Activated T-cell treated with anti-CD3 and anti-CD28 coated beads for 24 hours (primary cell): ENCODE data around the gene CLCNKA.
"Not testable (repeated sequence)": the region's sequence is repeated elsewhere in the genome, so short reads cannot be mapped to it uniquely, and the experiment has no call there.

Experiments
- DNase-seq: peaks from one replicate; pipeline ENCODE4 v3.0.0-alpha.2; 2020; ENCODE audit warnings: low read depth

CLCNKA gene

GRCh38 chr1:16042096-16042495, 20.3 kb downstream of the CLCNKA start:
- no peak for DNase-seq

- not testable (repeated sequence) for DNase-seq
These were observed 20.8 kb downstream of the CLCNKA start for GRCh38 chr1:16042654-16043053.

- no peak for DNase-seq
These were observed 21.7 kb downstream of the CLCNKA start, which contains the start of gene CLCNKB for GRCh38 chr1:16043521-16043920. CLCNKB (plus strand) TSS chr1:16043782; CDS start chr1:16044493, 711 bp downstream.

- DNase-seq: no peak
These were observed 22.1 kb downstream of the CLCNKA start for GRCh38 chr1:16043950-16044349.

- no peak for DNase-seq
These were observed 25.0 kb downstream of the CLCNKA start for GRCh38 chr1:16046842-16047241.

- no peak for DNase-seq
These were observed 26.1 kb downstream of the CLCNKA start for GRCh38 chr1:16047791-16048475.

GRCh38 chr1:16048573-16049189, 26.8 kb downstream of the CLCNKA start:
- peak; percentile 28 for DNase-seq

GRCh38 chr1:16050328-16050727, 28.5 kb downstream of the CLCNKA start:
- DNase-seq: no peak

GRCh38 chr1:16051039-16051438, 29.2 kb downstream of the CLCNKA start:
- DNase-seq: no peak

- DNase-seq: not testable (repeated sequence)
These were observed 30.1 kb downstream of the CLCNKA start for GRCh38 chr1:16051949-16052348.

GRCh38 chr1:16053781-16054502, 32.1 kb downstream of the CLCNKA start:
- no peak for DNase-seq

- DNase-seq: no peak
These were observed 33.0 kb downstream of the CLCNKA start for GRCh38 chr1:16054598-16055540.

DNA sequence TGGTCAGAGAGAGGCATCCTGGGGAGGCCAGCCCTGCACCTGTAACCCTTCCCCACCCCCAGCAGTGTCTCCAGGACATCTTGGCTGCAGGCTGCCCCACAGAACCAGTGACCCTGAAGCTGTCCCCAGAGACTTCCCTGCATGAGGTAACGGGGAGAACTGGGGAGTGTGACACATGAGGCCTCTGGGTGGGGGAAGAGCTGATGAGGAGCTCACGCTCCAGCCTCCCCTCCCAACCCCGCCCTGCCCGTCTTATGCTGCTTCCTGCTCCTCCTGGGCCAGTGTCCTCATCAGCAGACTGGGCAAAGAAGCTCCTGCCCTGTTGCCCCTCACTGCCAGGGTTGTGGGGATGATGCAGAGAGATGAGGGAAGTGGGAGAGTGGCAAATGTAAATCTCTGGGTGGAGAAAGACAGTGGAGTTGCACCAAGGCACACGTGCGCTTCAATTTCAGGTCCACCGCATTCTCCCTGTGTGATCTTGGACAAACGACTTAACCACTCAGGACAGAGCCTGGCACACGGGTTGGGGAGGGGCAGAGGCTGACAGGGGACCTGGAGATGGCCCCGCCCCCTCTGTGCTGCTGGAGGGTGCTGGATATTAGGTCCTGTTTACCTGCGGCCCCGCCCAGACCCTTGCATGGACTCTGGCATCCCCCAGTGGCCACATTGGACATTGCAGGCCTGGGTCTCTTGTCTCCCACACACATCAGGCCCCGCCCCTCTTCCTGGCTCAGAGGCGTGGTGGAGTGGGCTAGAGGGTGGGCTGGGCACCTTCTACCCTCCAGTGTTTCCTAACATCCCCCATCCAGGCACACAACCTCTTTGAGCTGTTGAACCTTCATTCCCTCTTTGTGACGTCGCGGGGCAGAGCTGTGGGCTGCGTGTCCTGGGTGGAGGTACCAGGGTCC, 34.0 kb downstream of the CLCNKA start:
- peak; percentile 80 for DNase-seq

- not testable (repeated sequence) for DNase-seq
These were observed 34.7 kb downstream of the CLCNKA start for GRCh38 chr1:16056521-16056912.

DNA sequence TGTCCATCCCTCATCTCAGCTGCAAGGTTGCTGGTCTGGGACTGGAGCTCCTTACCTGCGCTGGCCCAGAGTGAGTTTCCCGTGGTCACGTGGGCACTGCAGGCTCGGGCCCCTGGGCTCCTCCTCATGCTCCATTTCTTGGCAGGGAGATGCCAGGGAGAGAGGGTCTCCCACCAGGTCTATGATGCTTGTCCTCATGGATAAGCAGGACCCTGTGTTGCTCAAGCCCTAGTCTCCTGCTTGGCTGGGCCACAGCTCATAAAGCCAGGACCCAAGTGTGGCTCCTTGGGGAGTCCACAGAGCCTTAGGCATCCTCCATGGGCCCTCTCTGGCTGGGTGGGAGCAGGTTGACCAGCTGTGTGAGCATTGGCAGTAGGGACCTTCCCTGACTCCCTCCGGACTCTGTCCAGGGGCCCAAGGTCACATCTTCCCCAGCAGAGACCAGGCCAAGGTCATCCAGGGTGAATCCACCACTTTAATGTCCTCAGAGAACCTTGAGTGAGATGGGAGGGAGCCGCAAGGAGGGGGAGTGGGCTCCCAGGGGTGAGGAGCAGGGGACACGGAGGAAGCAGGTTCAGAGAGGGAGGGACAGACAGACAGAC, 35.6 kb downstream of the CLCNKA start:
- DNase-seq: not testable (repeated sequence)

DNA sequence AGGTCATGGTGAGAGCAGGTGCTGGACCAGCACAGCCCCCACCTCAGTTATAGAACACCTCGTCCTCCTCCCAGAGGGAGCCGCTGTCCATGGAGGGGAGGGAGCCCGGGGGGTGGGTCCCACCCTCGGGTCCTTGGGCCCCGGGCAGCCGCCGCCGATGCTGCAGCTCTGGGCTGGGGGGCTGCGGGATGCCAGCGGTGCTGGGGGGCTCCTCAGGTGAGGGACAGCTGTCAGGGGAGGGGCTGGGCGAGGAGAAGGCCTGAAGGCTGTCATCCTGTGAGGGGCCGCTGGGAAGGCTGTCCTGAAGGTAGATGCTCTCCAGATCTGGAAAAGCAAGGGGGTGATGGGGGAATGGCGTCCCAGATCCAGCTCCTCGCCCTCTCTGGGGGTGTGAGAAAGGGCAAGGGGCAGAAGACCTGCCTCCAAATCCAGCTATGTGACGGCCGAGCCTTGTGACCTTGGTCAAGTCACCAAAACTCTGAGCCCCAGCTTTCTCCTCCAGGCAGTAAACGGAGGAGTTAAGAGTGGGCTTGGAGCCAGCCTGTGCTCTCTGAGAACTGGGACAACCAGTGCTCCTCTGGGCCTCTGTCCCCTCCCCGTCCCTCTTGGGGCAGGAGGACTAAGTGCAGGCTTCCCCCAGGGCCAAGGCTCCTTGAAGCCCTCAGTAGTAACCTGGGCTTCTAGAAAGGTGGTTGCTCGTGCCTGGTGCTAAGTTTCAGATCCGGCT, 36.7 kb downstream of the CLCNKA start:
- not testable (repeated sequence) for DNase-seq

DNA sequence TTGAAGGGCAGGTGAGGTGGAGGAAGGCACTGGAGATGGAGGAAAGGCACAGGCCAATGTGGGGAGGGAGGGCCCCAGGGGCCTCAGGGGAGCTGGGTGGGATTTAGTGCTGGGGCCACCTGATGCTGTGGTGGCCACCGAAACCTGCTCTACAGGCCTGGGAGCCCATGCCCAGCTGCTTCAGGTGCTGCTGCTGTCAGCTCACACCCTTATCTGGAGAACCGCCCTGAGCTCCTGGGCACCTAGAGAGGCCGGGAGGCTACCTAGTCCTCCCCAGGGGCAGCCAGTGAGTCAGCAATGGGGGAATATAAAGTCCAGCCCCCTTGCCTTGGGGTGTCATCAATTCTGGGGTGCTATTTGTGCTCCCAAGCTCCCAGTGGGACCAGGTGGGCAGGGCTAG, 39.4 kb downstream of the CLCNKA start:
- no peak for DNase-seq

DNA sequence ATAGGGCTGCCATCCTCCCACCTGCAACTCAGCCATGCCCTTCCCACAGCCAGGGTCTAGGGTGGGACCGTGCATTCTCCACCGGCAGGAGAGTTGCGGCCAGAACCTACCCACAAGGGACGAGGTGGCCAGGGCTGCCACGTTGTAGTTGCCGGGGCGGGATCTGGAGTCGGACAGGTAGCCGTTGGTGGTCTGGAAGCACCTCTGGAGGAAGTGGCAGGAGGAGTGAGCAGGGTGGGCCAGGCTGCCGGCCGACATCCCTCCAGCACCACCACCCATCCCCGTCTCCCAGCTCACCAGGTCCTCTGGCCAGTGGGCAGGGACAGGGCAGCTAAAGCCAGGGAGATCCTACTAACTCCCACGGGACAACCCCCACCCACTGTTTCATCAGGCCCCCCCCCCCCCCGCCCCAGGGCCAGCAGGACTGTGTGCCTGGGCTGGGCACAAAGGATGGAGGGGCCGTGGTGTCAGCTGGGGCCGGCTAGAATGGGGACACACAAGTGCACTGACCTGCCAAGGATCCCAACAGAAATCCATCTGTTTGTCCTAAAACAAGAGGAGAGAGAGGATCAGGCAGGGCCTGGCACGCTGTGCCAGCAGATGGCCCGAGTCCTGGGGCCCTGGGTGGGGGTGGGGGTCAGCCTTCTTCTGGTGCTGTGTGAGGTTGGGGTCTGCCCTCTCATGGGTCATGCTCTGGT, 40.3 kb downstream of the CLCNKA start:
- DNase-seq: not testable (repeated sequence)

DNA sequence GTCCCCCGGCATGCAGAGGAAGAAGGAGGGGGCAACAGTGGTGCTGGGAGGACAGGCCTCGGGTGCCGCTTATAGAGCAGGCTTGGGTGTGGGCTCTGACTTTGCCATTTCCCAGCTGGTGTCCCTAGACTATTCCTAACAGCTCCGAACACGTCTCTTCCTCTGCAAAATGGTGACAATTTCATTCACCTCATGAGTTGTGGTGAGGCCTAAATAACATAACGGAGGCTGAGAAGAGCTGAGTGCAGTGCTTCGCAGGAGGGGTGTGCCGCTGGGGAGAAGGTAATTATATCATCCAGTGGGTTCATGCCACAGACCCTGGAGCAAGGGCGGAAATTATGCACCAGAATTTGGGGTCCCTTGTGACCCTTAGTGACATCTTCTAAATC, 40.8 kb downstream of the CLCNKA start:
- DNase-seq: not testable (repeated sequence)
